ENCODE data around the gene EPB41L3.
"Not testable (repeated sequence)": the region's sequence is repeated elsewhere in the genome, so short reads cannot be mapped to it uniquely, and the experiment has no call there.

Gene EPB41L3

DNA sequence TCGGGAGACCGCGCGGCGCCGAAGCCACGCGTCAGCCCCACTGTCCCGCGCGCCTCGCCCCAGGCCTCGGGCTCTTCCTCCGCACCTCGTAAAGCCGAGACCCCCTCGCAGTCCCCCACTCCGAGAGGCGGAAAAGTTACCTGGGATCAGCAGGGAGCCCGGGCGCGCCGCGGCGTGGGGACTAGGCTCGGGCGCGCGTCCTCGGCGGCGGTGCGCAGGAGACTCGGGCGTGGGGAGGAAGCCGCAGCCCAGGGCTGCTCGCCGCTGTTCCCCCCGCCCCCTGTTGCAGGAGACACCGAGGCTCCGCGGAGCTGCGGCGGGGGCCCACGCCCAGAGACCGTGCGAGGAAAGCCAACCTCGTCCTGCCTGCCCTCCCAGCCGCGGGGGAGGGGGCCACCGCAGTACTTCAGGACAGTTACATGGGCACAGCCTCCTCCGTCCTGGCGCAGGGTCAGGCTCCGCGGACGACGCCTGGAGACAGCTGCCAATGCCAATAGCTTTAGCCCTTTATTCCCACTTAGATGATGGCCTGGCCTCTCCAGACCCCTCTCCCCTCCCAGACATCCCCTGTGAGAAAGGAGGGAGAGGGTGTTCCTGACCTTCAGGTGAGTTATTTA lies at the start of gene EPB41L3:
TSS of gene EPB41L3 (minus strand) at position 225 of the 617 bp plus-strand sequence. CDS start 54,814 bp downstream, outside the sequence.
- peak; percentile 76 for DNase-seq (ENCODE audit: low spot score)

DNA sequence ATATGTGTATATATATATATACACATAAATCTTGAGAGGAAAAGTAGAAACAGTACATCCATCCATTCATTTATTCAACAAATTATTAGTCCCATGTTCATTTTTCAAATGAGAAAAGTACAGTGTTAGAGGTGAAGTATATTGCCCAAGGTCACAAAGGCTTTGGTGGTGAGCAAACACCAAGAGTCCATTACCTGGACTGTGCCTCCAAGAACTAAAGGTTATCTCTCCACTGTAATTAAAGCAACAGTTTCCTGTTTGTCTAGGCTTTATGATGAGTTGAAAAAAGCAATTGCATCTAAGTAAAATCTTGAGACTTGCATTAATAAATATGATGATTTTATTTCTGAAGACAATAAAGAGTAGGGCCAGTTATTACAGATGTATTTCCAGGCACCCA lies 44.7 kb upstream of the EPB41L3 start:
- no peak for DNase-seq (ENCODE audit: low spot score)

DNA sequence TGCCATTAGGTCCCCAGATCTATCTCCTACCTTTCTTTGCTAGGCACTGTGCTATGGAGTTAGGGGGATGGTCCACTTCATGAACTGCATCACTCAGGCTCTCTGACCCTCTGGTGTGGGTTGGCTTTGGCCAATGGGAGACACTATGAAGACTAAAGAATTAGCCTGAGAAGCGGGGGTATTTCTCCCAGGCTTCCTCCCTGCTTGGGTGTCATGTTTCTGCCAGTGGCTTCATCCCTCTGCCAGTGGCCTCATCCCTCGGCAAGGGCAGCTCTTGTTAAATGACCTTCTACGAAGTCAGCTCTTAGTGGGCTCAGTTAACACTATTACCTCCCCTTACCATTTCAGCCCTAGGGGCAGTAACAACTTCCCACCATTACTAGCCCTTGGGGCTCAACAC lies 41.9 kb upstream of the EPB41L3 start:
- no peak for DNase-seq (ENCODE audit: low spot score)

DNA sequence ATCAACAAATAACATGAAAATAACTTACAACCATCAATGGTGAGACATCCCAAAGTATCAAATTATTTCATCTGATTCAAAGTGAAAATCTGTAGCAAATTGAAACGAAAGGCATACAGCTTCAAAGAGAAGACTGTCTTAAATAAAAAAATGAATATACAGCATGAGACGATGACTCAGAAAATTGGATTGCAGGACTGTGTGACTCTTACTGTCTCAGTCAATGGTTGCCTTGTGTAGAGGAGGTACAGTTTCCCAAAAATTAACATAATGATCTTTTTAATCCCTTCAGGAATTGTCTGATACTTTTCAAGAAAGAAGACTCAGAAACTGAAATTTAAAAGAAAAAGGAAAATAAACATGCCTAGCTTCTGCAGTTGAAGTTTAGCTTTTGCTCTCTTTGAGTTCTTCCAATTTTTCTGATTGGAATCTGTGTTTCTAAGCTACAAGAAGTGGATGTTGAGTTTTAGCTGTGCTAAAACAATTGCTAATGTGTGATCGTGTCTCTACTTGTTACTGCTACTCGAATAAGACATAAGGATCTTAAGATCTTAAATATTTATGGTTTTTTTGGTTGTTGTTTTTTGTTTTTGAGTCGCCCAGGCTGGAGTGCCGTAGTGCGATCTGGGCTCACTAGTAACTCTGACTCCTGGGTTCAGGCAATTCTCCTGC lies 41.1 kb upstream of the EPB41L3 start:
- peak; percentile 41 for DNase-seq (ENCODE audit: low spot score)

DNA sequence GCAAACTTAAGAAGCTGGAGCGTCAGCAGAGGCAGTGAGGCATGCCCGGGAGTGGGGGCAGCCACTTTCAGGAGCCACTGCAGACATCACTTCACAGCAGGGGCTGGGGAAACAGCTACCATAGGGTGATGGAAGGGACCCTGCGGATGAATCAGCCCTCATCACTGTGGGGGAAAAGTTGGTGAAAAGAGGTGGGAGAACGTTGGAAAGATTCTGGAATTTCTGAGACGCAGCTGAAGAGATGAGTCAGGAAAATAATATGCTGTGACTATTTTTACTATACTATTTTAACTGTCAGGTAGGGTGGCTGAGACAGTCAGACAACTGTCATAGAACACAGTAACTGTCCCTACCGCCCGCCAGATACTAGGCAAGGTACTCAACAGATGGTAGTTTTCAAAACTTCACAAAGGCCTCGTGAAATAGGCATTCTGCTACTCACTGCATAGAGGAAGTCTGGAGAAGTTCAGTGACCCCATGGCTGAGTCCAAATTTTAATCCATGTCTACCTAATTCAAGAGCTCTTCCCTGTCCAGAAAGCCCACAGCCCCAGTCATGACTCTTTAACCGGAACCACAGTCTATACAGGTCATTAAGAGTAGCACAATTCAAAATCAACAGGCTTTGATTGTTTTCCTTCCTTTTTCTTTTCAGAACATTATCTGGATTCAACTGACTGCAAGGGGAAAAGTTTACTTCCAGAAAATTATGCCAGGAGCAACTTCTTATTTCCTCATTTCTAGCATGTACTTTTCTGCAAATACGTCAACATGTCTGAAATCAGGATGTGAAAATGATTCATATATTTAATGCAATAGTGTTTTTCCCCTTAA lies 39.3 kb upstream of the EPB41L3 start:
- DNase-seq (ENCODE audit: low spot score), result peak; percentile 19

DNA sequence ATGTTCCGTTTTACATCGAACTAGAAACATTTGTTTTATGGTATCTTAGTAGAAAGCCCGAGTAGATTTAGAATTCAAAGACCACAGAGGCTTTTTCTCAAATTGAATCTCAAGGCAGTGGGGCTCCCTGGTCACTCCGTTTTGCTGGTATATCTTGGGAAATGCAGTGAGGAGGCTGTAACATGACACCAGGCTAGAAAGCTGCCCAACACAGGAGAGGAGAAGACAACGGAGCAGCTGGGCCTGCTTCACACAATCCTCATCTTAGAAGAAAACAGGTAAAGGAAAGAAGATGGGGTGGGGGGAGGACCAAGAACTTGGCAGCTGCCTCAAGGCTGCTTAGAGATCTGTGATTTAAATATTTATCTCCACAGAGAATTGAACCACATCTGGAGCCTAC lies 38.3 kb upstream of the EPB41L3 start:
- peak; percentile 56 for DNase-seq (ENCODE audit: low spot score)

DNA sequence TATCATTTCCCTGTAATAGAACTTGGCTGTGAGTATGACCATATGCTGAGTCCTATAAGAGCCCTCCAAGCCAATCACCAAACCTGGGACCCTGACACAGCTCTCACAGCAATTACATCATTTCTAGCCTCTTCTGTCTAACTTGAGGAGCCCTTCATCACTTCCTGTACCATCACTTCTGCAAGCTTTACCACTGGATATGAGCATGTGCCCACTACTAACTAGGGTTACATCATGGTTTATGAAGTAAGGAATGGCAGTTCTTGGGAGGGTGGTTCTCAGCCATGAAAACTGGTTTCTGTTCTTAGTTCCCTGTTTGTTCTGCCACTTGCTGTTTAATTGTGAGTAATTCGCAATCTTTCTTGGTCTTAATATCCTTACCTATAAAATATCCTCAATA lies 31.0 kb upstream of the EPB41L3 start:
- no peak for DNase-seq (ENCODE audit: low spot score)

DNA sequence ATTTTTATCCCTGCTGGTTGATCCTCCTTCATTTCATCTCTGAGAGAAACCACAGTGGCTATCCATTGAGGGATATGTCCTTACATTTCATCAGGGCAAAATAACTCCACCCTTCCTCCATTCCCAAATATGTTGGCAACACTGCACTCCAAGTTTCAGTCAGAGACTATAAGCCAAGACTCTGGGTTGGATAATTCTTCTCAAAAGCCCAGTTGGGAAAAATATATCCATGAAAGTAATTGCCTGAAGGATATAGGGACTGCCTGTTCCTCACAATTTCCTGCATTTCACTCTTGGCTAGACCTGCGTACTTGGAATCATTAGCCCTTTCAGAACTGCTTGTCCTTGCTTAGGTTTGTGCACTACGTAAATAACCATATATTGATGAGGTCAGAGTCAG lies 27.9 kb upstream of the EPB41L3 start:
- no peak for DNase-seq (ENCODE audit: low spot score)

DNA sequence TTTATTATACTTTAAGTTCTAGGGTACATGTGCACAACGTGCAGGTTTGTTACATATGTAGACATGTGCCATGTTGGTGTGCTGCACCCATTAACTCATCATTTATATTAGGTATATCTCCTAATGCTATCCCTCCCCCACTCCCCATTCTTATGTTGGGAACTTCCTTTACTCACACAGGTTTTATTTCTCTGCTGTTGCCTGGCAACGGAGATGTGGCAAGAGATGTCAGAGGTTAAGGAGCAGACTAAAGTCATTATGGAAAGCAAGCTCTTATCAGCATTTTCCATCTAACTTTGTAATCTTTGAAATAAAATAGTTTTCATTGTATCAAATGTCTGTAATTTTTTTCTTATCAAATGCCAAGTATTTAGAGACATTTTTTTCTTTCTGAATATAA lies 26.8 kb upstream of the EPB41L3 start:
- DNase-seq (ENCODE audit: low spot score), result not testable (repeated sequence)

DNA sequence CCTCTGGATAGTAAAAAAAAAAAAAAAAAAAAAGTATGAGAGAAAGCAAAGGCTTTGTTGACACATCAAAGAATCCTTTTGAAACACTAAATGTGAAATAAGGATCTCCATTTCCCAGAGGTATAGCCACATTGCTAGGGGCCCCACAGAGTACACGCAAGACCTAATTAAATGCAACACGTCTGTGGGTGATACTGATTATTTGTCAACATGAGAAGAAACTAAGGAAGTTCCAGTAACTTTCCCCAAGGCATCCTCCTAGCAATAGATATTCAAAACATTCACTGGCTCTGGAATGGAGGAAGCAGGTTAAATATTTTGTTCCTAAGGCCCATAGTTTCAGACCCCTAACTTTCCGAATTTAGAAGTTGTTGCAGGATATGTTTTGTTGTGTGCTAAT lies 24.6 kb upstream of the EPB41L3 start:
- no peak for DNase-seq (ENCODE audit: low spot score)

DNA sequence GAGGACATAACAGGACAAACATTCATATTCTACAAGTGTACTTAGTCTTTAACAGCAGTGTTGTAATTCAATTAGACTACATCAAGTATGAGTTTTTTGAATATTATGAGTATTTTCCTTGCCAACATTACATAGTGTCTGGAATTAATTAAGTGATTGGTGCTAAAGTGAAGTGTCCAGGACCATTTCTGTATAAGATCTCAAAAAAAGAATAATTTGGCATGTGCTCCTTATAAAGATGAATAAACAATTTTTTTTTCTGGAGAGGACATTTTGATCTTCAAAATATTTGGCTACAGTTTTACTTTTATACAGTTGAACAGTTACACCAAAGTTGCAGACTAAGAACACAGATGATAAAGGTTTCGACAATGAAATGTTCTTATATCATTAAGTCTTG lies 15.1 kb upstream of the EPB41L3 start:
- DNase-seq (ENCODE audit: low spot score), result no peak

DNA sequence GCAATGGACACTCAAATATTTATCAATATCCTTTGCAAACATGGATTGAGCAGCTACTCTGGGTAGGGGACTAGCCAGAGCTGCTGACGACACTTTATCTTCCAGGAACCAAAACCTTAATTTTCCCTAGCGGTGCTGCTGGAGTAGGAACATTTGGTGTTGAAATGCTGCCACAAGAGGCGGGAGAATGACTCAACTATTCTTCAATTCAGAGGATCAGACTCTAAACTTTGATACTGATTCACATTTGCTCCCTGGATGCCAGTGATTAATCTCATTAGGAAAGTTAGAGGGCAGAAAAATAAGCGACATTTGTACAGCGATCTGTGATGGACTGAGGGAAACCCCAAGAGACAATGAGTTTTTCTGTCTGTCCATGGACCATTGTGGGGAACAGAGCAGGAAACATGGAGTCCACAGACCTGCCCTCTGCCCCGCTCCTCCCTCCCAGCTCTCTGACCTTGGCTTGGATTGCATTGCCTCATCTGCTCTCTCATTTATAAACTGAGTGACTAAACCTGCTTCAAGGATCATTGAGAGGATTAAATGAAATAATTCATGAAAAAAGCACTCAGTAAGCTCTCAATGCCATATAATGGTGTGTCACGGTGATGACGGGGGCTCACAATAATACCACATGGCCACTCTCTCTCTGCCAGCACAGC lies 12.6 kb upstream of the EPB41L3 start:
- peak; percentile 68 for DNase-seq (ENCODE audit: low spot score)

DNA sequence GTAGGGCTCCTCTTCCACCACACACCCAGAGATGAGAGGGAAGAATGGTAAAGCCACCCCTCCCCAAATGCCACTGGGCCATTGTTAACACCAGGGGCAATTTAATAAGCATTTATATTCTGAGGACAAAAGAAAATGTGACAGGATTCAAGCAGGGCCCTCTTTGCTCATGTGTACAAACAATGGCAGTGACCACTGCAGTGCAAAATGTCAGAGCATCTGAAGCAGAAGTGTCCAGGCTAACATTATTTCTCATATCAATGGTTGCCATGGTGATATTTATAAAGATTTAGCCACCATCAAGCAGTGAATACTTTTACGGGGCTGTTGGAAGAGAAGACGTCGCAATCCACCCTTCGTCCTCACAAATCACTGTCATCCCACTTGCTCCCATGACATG lies 10.8 kb upstream of the EPB41L3 start:
- no peak for DNase-seq (ENCODE audit: low spot score)

DNA sequence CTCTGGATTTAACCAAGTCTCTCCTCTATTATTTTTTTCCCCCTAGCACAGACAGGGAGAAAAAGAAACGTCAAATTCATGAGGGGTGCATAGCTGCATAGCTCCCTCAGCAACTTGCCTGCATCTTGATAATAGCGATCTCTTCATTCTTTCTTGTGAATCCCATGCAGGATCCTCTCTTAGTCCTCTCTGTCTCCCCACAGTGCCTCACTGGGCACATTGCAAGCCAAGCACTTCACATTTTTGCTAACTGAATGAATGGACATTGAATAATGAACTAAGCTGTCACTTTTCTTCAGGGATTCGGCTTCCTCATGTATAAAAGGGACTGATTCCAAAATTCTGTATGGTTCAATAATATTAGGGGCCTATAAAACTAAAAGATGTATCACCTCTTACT lies 2.9 kb upstream of the EPB41L3 start:
- peak; percentile 75 for DNase-seq (ENCODE audit: low spot score)

DNA sequence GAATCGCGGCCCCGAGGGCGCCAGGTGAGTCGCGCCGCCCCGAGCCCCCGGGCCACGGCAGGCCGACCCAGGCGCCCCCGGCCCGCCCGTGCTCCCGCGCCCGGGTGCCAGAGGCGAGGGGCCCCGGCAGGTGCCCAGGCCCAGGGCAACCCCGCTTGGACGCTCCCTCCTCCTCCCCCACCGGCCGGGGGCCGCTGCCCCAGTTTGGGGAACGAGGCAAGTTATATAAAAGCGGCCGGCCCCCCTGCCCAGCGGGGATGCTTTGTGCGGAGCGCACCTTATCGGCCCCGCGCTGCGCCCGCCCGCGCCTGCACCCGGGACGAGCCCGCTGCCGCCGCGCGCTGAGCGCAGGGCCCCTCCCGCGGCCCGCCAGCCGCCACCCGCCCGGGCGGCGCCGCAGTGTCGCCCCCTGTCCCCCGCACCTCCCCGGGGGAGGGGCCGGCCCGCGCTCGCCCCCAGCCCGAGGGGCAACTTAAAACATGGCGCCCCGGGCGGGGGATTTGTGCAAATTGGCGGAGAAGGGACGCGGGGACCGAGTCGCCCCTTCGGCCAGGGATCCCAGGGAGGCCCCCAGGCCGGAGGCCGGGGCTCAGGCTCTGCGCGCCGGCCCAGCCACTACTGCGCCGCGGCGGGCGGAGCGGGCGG lies 639 bp downstream of the EPB41L3 start:
- DNase-seq (ENCODE audit: low spot score), result peak; percentile 53

DNA sequence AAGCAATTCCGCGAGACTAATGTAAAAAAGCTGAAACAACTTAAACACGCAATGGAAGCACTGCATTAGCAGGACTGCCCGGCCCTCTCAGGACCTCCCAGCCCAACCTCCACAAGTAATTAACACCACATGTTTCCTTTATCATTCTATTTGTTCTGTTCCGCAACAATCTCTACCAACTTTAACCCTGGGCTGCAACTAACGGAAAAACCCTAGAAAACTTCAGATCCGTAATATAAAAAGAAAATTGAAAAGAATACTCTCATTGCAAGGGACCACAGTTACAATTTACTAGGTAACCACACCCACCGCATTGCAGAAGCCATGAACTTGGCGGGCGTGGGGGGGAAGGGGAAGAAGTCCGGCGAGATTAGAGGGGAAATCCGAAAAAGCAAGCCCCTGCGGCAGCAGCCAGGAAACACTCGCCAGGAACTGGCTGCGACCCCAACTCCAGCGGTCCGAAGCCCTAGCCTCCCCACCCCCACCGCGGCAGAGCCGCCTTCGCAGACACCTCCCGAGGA lies 1.2 kb downstream of the EPB41L3 start:
- DNase-seq (ENCODE audit: low spot score), result peak; percentile 53

DNA sequence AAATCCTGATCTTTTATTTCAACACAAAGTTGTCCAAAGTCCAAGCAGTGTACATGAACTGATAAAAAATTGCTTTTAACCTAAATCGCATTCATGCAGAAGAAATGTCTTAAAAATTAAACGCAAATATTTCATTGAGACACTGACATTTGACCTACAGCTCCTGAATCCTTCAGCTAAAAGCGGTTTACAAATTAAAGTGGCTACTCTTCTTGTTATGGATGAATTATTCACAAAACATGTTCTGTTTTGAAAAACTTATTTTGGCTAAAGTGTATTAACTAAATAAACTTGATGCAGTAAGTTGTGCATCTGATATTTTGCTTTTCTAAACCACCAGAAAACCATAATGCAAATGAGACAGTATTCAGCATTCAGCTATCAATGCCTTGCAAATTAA lies 2.2 kb downstream of the EPB41L3 start:
- DNase-seq (ENCODE audit: low spot score), result no peak

DNA sequence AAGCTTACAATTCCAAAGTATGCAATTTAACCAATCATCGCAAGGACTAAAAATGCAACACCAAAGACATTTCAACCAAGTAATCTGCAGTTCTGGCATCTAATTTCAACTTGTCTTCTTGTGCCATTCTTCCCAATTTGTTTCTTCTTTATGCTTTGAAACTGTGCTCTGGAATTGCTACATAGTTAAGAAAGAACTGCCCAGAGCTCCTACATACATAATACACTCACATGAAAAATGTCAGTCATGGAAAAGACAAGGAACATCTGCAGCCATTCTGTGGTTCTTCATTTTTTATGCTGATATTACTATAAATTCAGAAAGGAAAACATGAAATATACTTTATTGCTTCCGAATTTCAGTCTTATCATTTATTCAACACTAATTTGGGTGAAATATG lies 4.4 kb downstream of the EPB41L3 start:
- DNase-seq (ENCODE audit: low spot score), result no peak

DNA sequence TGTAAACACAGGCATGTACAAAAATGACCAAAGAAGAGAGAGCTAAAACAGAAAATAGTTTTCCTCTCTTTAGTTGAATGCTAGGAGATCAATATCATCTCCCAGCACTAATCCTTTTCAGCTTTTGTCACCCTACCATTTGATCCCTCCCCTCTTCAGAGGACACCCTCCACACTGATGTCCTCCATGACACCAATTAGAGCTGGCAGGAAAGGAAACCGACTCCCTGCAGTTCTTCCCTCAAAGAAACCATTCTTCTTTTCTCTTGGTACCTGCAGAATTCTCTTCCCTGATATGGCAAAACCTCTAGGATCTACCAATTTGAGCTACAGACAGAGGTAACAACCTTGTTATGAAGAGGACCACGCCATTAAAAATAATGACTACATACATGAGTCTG lies 5.3 kb downstream of the EPB41L3 start:
- DNase-seq (ENCODE audit: low spot score), result no peak

DNA sequence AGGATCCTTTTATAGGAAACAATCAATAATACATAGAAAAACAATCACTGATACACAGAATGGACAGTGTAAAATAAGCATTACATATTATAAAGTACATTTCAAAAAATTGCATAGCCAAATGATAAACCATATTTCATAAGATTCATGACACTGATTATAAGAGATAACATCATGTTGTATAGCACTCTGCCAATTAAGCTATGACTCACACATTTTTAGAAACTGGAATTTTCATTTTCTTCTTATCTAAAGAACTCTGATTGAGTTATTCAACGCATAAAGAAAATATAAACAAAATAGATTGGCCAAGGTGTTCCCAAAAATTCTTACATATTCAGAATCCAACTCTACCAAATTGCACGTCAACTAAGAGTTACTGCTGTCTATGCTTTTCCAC lies 5.9 kb downstream of the EPB41L3 start:
- no peak for DNase-seq (ENCODE audit: low spot score)

DNA sequence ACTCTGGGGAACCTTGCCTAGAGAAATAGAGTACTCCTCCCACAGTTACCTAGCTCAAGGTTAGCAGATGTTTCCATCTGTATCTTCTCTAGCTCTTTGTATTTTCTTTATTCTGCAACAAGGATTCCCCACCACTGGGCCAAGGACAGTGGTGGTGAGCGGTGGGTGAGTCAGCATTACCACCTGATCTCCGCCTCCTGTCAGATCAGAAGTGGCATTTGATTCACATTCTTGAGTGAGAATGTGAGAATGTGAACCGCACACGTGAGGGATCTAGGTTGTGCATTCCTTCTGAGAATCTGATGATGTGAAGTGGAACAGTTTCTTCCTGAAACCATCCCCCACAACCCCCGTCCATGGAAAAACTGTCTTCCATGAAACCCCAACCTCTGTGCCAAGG lies 9.0 kb downstream of the EPB41L3 start:
- DNase-seq (ENCODE audit: low spot score), result no peak

DNA sequence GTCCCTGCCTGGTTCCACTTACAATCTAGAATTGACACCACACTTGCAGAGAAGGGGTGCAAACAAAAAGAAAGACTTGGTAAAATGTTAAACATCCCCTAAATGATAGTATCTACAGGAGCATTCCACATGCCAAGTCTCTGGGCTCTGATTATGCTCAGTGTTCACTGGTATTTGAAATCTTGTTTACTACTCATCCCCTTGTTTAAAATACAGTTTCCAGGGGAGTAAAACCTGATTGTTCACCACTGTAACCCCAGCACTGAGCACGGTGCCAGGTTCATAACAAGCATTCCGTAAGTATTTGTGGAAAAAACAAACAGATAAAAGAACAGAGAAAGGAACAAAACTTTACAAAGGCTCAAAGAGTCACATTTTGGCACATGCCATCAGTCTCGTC lies 11.7 kb downstream of the EPB41L3 start:
- no peak for DNase-seq (ENCODE audit: low spot score)
